Subcutaneous adipose tissue (tissue), 4 donors: ENCODE measurements around the gene ESPN. TPM values are rescaled to one million over a fixed set of nuclear protein-coding genes. Genes with fewer than 3 reads are reported as not detected.

ENCODE experiments used
- CTCF ChIP-seq: fragments of 450-650 bp; IDR thresholded peaks from one replicate; pipeline ENCODE4 v1.5.1; 2016; ENCODE audit warnings: low read depth, mild to moderate bottlenecking, control low read depth, antibody characterized with exemption, moderate library complexity
- total RNA-seq, 4 donors: library from RNA; depleted of rRNA; stranded (reverse); fragments of >200 nt; gene quantifications; one replicate each; pipeline ENCODE4 v1.1.0, GENCODE V29; 2016

The ESPN gene
- total RNA-seq, 4 donors from 2014 or later, result 0.22 to 1.4 TPM; not detected in 2

- TF ChIP-seq CTCF, result no peak
Measured at GRCh38 chr1:6440198-6441126, 15.9 kb downstream of the ESPN start.

GRCh38 chr1:6441586-6441985 is 17.0 kb downstream of the ESPN start:
- TF ChIP-seq CTCF, result no peak

- TF ChIP-seq CTCF, result no peak
Measured at GRCh38 chr1:6443339-6444115, 19.0 kb downstream of the ESPN start.

- TF ChIP-seq CTCF, result no peak
Measured at GRCh38 chr1:6444377-6444776, 19.8 kb downstream of the ESPN start.

GRCh38 chr1:6445062-6445763 is 20.6 kb downstream of the ESPN start:
- TF ChIP-seq CTCF, result no peak

- no peak for TF ChIP-seq CTCF
Measured at GRCh38 chr1:6446665-6447015, 22.1 kb downstream of the ESPN start.
